Choroid plexus epithelial cell (primary cell): ENCODE measurements around the gene CYP4F11.
"Not testable (repeated sequence)": the region's sequence is repeated elsewhere in the genome, so short reads cannot be mapped to it uniquely, and the experiment has no call there.

Experiments
- DNase-seq: peaks from one replicate; pipeline ENCODE4 v3.0.0-alpha.2; 2010; ENCODE audit warnings: low read depth
- H3K4me3 ChIP-seq: 2 replicates; pipeline ENCODE4 v1.5.1; 2011; ENCODE audit warnings: low read depth, mild to moderate bottlenecking, control low read depth, low read length, moderate library complexity
- CTCF ChIP-seq: conservative IDR thresholded peaks from 2 replicates; pipeline ENCODE4 v1.5.1; 2011; ENCODE audit warnings: low read depth, mild to moderate bottlenecking, control low read depth, inconsistent platforms, low read length, moderate library complexity

The CYP4F11 gene

GRCh38 chr19:15934332-15935078, at the start of gene CYP4F11:
Gene CYP4F11 (minus strand): TSS chr19:15934529. CDS start chr19:15934408, 121 bp downstream.
- no peak within 1 kb of the TSS for H3K4me3 ChIP-seq
- no peak for DNase-seq
- no peak for TF ChIP-seq CTCF

- no peak for TF ChIP-seq CTCF
- DNase-seq = no peak
- no peak overlapping the region for H3K4me3 ChIP-seq
Measured at GRCh38 chr19:15979293-15979692, 45.0 kb upstream of the CYP4F11 start.

GRCh38 chr19:15977690-15978089, 43.4 kb upstream of the CYP4F11 start:
- no peak for TF ChIP-seq CTCF
- no peak overlapping the region for H3K4me3 ChIP-seq
- no peak for DNase-seq

- no peak for TF ChIP-seq CTCF
- H3K4me3 ChIP-seq = no peak overlapping the region
- DNase-seq = no peak
Measured at GRCh38 chr19:15976836-15977689, 42.7 kb upstream of the CYP4F11 start.

GRCh38 chr19:15974856-15975255, 40.5 kb upstream of the CYP4F11 start:
- no peak for DNase-seq
- no peak for TF ChIP-seq CTCF
- H3K4me3 ChIP-seq = no peak overlapping the region

GRCh38 chr19:15972043-15972442, 37.7 kb upstream of the CYP4F11 start:
- not testable (repeated sequence) for H3K4me3 ChIP-seq, DNase-seq

GRCh38 chr19:15971224-15971780, 37.0 kb upstream of the CYP4F11 start:
- no peak overlapping the region for H3K4me3 ChIP-seq
- no peak for TF ChIP-seq CTCF
- DNase-seq = no peak
